HEK293 (cell line): Measurements from ENCODE around the gene SPAG8.

Source experiments
- HOXA7 ChIP-seq: sonication (generic); formaldehyde crosslinking; IDR thresholded peaks from 2 replicates; pipeline ENCODE4 v1.8.1; 2022; ENCODE audit warnings: missing genetic modification reagents, borderline replicate concordance
- ZBTB17 ChIP-seq: fragments of 450-650 bp; formaldehyde crosslinking; IDR thresholded peaks from 2 replicates; pipeline ENCODE4 v1.5.1; 2016; ENCODE audit warnings: missing biosample characterization, missing genetic modification characterization

DNA sequence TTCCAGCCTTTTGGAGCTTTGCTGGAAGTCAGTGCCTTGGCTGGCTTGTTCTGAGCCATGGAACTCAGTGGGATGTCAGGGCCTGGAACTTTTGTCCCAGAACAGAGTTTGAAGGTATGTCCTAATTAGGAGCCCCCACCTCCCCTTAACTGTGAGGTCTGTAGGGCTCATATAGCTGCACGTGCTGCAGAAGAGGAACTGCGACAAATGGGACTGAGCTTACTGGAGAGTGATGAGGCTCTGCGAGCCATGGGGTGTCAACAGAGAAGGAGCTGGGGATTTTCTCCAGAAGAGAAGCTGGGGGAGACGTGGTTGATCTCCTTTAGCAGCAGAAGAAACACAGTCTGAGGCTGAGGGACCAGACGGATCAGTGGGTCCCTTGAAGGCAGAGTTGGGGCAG lies 27.9 kb upstream of the SPAG8 start:
- TF ChIP-seq ZBTB17 (tag by site-specific recombination), result no peak
- no peak for TF ChIP-seq HOXA7 (CRISPR knock-in tag)
